ENCODE results near the gene WDFY3. TPM values are rescaled to one million over a fixed set of nuclear protein-coding genes. Genes with fewer than 3 reads are reported as not detected.
A peak's percentile ranks its signal among the peaks of the same experiment; 100 is the strongest.

WDFY3 gene
- total RNA-seq, 1 experiment from 2014 or later: 39.9 TPM

DNA sequence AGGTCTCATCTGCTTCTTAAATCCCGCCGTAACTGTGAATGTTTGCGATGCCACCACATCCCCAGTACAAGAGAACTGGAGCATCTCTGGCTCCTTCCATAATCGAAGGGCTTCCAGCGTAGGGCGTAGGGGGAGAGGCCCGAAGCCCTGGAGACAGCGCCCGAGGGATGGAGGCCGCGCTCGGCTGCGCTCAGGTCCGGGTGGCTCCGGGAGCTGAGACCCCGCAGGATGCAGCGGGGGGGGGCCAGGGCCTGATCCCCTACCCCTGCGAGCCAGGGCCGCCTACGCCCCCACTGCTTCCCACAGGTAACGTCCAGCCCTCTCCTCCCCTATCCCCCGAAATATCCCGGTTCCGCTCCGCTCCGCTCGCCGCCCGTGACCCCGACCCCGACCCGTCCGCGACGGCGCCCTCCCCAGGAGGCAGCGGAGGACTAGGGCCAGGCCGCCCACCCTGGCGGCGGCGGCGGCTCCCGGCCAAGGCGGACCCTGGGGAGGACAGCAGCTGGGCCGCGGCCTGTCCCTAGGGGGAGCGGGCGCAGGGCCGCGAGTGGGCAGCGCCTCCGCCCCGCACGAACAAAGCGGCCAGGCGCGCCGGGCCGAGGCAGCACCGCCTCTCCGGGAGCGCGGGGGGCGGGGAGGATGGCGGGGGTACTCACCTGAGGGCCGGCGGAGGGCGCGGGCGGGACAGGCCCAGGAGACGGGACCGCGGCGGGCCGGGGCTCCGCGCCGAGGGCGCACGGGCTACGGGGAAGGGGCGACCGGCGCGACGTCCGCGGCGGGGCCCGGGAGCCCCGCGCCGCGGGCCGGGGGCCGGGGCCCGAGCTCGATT lies 723 bp downstream of the WDFY3 start:
- RAD21 ChIA-PET (ENCODE audit: low non-redundant PET in 1 of 2, low total read pairs in 2 of 2, uncharacterized antibody in 2 of 2, unreplicated experiment in 2 of 2): no interaction called here
- peak; percentile 60 for ATAC-seq
- TF ChIP-seq CBX3 (IDR thresholded peaks at IDR 0.05; ENCODE audit: low read depth) (no peak), EZH2 (IDR thresholded peaks at IDR 0.05) (no peak), EGR1 (IDR thresholded peaks at IDR 0.05; ENCODE audit: low read depth) (0 out of 2 replicates have a peak, but pooled peaks have one; percentile 38), ZFX (IDR thresholded peaks at IDR 0.05) (peak; percentile 98), YY1 (IDR thresholded peaks at IDR 0.05; ENCODE audit: extremely low read depth, insufficient replicate concordance, low read depth, low read length) (peak; percentile 25), POLR2AphosphoS5 (IDR thresholded peaks at IDR 0.05; ENCODE audit: low read depth, low read length) (no peak), CEBPB (IDR thresholded peaks at IDR 0.05; ENCODE audit: low read depth) (no peak), CTCF (IDR thresholded peaks at IDR 0.05 in 2 of 3, conservative IDR thresholded peaks at IDR 0.05 in 1 of 3; ENCODE audit: borderline replicate concordance in 1 of 3, insufficient read depth in 1 of 3, low read depth in 2 of 3, low read length in 2 of 3) (peak in 1 of 3 experiments; percentile 20; a peak in 1 of 6 replicates), REST (IDR thresholded peaks at IDR 0.05; ENCODE audit: low read depth) (no peak), RAD21 (IDR thresholded peaks at IDR 0.05; ENCODE audit: low read depth) (no peak), JUND (IDR thresholded peaks at IDR 0.05) (no peak), EZH2phosphoT487 (IDR thresholded peaks at IDR 0.05; ENCODE audit: borderline replicate concordance) (no peak), TCF7L2 (IDR thresholded peaks at IDR 0.05; ENCODE audit: borderline replicate concordance, extremely low read depth, insufficient read depth, insufficient read length) (peak; percentile 32), SRF (IDR thresholded peaks at IDR 0.05; ENCODE audit: low read depth) (no peak), ELF1 (IDR thresholded peaks at IDR 0.05; ENCODE audit: borderline replicate concordance, low read depth) (no peak), POLR2A (IDR thresholded peaks at IDR 0.05; ENCODE audit: borderline replicate concordance, extremely low read depth, insufficient read depth, insufficient read length) (peak; percentile 46), SP1 (IDR thresholded peaks at IDR 0.05; ENCODE audit: low read depth) (no peak)
- TF ChIP-seq, protein P1, sequence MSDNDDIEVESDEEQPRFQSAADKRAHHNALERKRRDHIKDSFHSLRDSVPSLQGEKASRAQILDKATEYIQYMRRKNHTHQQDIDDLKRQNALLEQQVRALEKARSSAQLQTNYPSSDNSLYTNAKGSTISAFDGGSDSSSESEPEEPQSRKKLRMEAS (IDR thresholded peaks at IDR 0.05): no peak; the same call in 1 of the 2 replicates
- TF ChIP-seq, protein P2, sequence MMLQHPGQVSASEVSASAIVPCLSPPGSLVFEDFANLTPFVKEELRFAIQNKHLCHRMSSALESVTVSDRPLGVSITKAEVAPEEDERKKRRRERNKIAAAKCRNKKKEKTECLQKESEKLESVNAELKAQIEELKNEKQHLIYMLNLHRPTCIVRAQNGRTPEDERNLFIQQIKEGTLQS (IDR thresholded peaks at IDR 0.05): no peak

More for the DNA sequence above, 723 bp downstream of the WDFY3 start:
- H3K36me3 ChIP-seq (ENCODE audit: control insufficient read depth in 1 of 2, insufficient read depth in 2 of 2, low read length in 2 of 2): no peaks in the 10 kb centered on the region
- H2AFZ ChIP-seq (ENCODE audit: low read depth, low read length, poor library complexity, severe bottlenecking): no peak overlapping the region
- no peaks in the 10 kb centered on the region for H3K9me2 ChIP-seq (ENCODE audit: insufficient read depth)
- no peaks in the 10 kb centered on the region for H4K20me1 ChIP-seq (ENCODE audit: insufficient read depth)
- CTCF ChIA-PET: interaction anchor here (1.5 to 1.8 kb wide), 2 partner anchors 214 to 387 kb away, joined by 3 to 12 read pairs; no protein-coding TSS in a partner anchor
- POLR2A ChIA-PET: no interaction called here
- H3K9me3 ChIP-seq (ENCODE audit: control insufficient read depth in 1 of 2, insufficient read depth in 1 of 2, low read depth in 1 of 2, low read length in 2 of 2): no peaks in the 10 kb centered on the region
- H3K4me3 ChIP-seq (replicated peaks in 1 of 2; ENCODE audit: low read depth in 1 of 2, low read length in 2 of 2): peak overlapping the region; percentile 56 to 79
- H3K27ac ChIP-seq (ENCODE audit: low read depth, low read length): peak overlapping the region; percentile 88
- intact Hi-C loops (cut with micrococcal nuclease): loop anchor here (2.0 kb wide), 1 partner anchor 383 kb away; the partner anchor contains the start of gene CDS1
- peak overlapping the region; percentile 72 for H3K9ac ChIP-seq (ENCODE audit: low read length)
- peaks cover 49% of the 10 kb centered on the region for H3K79me2 ChIP-seq (ENCODE audit: insufficient read depth, low read length)
- no TSS peak for BruUV-seq (replicated peaks)
- peaks cover 4 to 18% of the 10 kb centered on the region in 2 experiments; a peak in 3 of 4 replicates for H3K4me1 ChIP-seq (ENCODE audit: control insufficient read depth in 1 of 2, insufficient read depth in 2 of 2, low read length in 2 of 2)
- no peak for DNase-seq (ENCODE audit: low read depth, low spot score)
- no peaks in the 10 kb centered on the region for H3K27me3 ChIP-seq (ENCODE audit: insufficient read depth, low read length)
- peak overlapping the region; percentile 92 for H3K4me2 ChIP-seq (ENCODE audit: low read length)

Data from HCT116 (cell line).